EL (cell line): ENCODE measurements around the gene C17orf67.
A peak's percentile ranks its signal among the peaks of the same experiment; 100 is the strongest.

ENCODE experiments used
- DNase-seq: peaks from one replicate; pipeline ENCODE4 v3.0.0-alpha.2; 2016

C17orf67 gene

DNA sequence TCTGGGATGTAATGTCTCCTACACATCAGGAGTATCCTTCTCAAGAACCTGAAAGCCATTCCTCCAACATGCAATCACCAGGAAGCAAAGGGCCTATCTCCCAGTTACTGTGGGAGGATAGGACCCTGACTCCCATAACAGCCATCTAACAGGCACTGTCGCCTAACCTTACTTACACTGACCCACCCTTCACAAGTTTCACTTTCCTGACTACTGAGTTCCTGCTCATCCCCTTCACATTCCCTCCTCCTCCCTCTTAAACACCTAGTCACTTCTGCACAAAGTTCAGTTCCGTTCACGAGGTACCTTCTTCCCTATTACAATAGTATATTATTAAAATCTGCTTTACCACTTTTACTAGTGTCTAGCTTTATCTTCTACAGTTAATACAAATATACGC lies 1.3 kb downstream of the C17orf67 start:
- peak; percentile 4 for DNase-seq

DNA sequence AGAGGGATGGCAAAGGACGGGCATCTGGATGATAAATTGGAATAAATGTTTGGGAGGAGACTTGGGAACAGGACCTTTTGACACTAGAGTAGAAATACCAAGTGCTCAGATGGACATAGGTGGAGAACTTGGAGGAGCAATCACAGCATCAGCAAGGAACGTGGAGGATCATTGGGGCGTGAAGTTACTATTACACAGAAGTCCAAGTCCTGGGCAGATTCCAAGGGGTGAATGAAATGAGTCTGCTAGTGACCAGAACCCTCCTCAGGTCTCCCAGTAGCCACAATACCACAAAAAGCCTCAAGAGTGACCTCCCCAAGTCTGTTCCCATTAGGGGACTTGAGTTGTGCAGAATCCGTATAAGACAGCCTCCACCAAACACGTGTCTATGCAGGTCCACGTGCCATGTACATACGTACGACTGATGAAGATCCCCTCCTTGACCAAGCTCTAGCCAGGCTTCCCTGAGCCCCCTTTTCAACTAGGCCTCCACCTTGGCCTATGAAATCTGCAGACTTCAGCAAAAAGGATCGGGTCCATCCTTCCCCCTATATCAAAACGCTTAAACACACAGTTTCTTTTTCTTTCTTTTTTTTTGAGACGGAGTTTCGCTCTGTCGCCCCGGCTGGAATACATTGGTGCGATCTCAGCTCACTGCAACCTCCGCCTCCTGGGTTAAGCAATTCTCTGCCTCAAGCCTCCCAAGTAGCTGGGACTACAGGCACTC lies 2.2 kb downstream of the C17orf67 start:
- DNase-seq: no peak

DNA sequence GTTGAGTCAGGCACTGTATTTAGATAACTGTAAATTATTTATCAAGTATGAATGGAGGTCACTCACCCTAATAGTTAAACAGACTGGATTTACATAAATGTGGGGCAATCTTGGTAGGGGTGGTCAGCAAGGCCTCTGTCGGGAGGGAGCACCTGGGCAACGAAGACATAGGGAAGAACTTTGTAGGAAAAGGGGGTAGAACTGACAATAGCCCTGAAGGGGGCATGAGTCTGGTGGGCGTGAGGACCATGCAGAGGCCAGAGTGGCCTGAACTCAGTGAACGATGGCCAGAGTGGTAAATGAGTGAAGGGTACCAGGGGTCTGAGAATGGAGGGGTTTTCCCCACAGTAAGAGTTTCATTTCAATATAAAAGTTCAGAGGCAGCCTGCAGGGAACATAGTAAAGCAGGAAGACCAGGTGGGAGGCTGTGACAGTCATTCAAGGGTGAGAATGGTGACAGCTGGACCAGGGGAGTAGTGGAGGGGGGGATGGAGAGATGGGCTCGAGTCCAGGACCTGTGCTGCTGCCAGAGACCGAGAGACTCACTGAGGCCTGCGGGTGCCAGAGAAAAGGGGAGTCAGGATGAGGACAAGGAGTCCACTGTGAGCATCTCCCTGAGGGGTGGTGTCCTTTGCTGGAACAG lies 2.9 kb downstream of the C17orf67 start:
- no peak for DNase-seq

DNA sequence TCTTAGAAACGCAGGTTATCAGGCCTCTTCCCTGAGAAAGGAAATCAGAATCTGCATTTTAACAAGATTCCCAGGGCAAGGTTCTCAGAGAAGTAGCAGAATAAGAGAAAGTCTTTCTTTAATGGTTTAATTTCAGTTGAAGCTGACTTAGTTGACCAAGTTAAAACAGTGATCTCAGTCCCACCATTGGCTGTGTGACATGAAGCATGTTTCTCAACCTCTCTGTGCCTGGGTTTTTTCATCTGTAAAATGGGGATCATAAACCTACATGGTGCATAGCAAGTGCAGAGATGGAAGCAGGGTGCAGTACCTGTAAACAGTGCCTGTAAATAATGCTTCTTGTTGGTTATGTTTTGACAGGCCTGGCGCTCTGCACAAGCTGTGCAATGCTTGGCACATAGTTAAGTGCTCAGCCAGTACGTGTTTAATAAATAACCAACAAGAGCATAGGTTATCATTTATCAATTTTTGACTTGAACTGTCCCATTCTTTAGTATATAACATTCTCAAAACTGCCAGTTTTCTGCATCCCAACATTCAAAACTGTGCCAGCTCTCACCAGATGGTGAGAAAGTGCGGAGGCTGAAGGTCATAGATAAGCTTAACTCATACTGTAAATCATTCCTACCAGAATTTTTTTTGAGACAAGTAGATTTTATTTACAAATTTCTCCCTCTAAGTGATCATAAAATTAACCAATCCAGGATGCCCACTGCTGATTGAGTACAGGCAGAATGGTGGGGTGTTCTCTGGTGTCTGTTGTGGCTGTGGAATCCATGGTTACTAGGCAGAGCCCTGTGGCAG lies 6.9 kb downstream of the C17orf67 start:
- no peak for DNase-seq

DNA sequence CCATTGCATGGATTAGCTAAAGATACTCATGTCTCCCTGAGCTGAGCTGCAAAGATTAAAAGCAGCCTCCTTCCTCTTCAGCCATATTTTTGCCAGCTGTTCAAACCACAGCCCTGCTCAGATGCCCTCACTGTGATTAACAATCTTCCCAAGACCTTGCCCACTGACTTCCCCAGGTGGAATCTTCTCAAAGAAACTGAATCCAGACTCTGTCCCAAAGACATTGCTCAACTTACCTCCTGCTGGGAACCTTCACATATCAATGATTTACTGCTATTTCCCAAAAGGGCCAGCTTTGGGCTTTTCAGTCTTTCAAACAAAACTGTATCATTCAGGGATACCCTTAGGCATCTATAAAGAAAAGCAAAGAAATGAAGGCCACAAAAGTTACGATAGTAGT lies 9.2 kb downstream of the C17orf67 start:
- DNase-seq: peak; percentile 9

DNA sequence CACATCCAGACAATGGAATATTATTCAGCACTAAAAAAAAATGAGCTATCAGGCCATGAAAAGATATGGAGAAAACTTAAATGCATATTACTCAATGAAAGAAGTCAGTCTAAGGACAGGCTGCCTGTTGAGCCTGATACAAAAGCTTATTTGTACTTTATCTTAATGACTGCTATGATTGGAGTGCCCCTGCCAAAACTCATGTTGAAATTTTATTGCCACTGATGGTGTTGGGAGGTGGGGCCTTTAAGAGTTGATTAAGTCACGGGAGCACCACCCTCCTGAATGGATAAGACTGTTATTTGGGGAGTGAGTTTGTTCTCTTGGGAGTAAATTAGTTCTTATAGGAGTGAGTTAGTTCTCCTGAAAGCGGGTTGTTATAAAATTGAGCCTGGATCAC lies 9.9 kb downstream of the C17orf67 start:
- no peak for DNase-seq

DNA sequence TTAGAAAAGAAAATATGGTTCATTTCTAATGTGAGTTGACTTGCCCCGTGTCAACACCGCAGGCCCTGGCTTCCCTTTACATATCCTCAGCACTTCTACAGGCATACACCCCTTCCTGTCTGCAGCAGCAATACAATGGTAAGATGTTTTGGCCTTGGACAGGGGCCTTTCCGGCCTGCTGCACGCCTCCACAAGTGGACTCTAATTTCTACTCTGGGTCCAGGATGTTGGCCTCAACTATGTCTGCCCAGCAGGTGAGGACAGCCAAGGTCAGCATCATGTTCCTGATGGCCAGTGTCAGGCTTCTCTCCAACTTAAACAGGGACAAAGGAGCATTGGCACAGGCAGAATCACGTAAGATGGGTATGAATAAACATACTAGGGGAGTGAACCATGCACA lies 11.0 kb downstream of the C17orf67 start:
- DNase-seq: no peak

DNA sequence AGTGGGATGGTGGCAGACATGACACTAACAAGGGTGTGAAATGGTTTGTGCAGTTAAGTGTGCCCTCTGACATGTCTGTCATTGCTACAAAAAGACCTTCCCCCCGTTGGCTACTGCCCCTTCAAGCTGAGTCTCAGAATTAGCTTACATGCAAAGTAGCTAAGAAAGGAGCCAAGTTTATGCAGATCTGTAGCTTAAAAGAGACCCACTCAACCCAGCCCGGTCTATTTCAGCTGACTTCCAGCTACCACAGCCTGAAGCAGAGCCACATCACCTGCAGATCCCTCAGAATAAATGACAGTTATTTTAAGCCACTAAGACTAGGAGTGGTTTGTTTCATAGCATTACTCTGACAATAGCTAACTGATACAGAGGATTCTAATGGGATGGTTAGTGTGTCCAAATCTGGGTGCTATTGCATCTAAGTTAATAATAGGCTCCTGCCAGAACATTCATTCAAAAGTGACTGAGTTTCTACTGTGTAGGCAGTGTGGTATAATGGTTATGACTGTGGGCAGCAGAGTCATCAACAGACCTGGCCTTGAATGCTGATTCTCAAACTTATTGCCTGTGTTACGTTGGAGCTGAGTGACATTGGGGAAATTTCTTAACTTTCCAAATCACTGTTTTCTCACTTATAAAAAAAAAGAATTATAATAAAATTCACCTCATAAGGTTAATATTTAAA lies 11.7 kb downstream of the C17orf67 start:
- no peak for DNase-seq

DNA sequence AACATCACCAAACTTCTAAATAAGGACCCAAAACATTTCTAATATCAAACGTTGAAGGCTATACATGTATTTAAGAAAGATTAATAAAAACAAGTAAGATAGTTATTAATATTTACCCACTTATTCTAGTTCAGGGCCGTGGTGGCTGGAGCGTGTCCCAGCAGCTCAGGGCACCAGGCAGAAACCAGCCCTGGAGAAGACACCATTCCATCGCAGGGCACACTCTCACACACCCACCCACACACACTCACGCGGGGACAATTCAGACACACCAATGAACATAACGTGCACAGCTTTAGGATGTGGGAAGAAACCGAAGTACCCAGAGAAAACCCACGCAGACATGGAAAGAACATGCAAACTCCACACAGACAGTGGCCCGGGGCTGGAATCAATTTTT lies 13.5 kb downstream of the C17orf67 start:
- DNase-seq: no peak

DNA sequence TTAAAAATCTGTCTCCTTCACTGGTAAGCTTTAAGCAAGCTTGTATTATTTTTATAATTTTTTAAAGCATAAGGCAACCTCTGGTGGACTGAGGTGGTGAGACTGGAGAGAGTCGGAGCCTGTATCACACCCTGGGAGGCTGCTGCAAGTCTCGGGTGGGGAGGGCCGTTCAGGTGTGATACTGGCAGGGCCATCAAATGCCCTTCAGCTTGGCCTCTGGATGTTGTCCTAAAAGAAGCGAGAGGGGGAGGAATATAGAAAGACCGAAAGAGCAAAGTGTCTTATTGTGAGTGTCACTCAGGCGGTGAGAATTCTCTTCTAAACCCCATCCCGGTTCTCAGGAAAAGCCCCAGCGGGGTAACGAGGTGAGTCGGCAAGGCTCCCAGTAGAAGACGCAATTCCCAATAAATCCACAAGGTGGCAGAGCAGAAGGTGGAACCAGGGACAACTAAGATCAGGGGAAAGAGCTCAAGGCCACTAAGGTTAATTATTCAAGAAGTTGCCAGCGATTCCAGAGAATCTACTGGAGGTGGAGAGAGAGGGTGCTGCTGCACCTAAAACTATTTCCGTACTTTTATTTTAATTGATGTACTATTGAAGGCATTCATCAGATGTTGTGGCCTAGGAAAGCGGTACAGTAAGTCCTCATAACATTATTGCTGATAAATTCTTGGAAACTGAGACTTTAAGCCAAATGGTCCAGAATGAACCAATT lies 14.1 kb downstream of the C17orf67 start:
- peak; percentile 71 for DNase-seq

DNA sequence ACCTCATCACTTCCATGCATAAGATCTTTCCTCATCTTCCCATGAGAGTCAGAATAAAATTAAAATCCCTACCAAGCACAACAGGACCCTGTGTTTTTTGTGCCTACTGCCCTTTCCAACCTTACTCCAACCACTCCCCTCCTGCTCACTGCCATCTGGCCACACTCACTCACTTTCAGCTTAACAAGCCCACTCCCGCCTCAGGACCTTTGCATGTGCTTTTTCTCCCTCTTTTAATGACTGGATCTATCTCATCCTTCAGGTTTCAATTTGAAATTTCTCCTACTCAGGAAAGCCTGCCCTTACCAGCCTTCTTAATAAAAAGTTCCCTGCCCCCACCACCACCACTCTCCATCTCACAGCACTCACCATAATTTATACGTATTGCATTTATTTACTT lies 14.7 kb downstream of the C17orf67 start:
- DNase-seq: no peak

DNA sequence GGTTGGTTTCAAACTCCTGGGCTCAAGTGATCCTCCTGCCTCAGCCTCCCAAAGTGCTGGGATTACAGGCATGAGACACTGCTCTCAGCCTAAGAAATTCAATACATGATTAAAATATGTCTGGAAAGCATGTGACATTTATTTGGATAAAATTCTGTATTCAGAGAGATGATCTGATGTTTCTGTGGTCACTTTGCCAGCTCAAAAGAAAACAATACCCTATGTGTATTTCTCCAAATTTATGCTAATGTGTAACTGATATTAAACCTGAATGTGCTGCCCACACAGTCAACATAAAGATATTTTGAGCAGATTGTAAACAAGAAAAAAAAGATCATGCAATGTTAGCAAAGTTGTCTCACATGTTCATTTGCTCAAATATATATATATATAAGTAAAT lies 16.7 kb downstream of the C17orf67 start:
- DNase-seq: no peak

DNA sequence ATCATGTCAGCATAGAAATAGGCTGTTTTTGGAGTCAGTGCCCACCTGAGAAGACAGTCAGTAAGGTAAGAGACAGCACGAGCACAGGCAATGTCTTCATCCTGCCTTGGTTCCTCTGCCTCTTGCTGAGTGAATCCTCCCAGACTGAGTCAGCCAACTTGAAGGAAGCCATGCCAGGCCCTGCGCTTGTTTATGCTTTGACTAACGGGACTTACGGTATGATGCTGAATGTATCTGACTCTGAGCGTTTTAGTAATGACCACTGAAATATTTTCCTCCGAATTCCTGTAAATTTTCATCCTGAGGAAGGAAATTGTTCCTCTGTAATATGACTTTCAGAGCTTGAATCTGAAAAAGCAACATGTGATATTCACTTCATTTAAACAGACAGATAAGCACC lies 18.0 kb downstream of the C17orf67 start:
- peak; percentile 80 for DNase-seq

DNA sequence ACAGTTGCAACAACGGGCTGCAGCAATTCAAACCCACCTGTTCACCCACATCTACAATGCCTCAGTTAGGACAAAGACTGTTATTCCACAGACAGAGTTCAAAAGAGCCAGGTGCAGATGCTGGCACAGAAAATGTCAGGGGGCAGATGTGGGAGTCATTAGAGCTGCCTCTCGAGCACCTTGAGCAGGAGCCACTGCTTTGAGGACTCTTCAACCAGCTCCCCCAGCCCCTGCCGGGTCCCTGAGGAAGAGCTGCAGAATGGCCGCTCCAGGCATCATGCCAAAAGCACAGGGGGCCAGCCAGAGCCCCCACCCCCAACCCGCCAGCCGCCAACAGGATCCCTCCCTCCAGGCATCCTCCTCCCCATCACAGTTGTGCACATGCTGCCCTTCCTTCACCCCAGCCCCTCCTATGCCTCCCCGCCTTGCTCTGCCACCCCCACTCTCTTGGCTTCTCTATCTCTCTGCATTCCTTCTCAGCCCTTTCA lies 20.8 kb downstream of the C17orf67 start:
- DNase-seq: no peak

DNA sequence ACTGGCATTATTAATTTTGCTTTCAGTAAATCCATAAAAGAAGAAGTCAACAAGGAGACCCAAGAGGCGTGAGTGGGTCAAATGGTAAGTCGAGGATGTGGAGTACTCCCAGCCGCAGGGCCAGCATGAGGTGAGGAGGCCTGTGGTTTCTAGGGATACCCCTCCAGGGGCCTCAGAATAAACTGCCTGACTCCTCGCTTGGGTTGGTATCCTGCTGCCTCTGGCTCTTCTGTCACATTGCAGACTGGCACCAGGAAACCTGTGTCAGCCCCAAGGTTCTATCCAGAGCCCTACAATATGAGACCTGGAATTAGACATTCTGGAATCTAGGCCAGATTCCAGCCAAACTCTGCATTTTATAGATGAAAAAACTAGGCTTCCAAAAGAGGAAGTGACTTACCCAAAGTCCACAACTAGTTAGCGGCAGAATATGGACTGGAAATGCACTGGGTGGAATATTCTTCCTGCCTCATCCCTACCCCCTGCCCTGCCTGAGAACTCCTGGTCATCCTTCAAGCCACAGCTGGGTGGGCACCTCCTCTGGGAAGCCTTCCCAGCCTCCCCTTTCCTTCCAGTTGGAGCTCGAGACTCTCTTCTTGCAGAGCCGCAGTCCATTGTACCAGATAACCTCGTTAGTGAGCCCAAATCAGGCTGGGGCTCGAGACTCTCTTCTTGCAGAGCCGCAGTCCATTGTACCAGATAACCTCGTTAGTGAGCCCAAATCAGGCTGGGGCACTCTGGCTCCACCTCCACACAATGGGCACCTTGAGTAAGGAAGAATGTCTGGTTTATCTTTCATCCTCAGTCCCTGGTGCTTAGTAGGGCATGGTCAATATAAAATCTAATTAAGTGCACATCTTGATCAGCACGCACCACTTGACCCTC lies 22.6 kb downstream of the C17orf67 start:
- no peak for DNase-seq

DNA sequence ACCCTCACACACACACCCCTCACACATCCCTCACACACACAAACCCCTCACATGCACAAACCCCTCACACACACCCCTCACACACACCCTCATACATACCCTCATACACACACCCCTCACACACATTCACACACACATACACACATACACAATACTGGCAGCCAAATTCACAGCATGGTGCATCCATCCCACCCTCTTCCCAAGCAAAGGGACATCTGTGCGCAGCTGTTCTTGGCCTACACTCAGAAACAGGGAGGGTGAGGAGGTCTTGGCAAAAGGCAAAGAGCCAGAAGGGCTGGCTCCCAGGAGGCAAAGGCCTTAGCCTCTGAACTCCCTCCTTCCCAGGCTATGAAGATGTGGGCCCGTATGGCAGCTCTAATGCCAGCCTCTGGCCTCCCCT lies 23.4 kb downstream of the C17orf67 start:
- DNase-seq: no peak

DNA sequence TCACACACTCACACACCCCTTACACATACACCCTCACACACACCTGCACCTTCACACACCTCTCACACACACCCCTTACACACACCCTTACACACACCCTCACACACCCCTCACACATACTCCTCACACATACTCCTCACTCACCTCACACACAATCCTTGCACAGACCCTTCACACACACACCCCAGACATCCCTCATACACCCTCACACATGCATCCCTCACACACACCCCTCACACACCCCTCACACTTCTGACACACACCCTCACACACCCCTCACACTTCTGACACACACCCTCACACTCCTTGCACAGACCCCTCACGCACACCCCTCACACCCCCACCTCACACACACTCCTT lies 23.9 kb downstream of the C17orf67 start:
- no peak for DNase-seq

DNA sequence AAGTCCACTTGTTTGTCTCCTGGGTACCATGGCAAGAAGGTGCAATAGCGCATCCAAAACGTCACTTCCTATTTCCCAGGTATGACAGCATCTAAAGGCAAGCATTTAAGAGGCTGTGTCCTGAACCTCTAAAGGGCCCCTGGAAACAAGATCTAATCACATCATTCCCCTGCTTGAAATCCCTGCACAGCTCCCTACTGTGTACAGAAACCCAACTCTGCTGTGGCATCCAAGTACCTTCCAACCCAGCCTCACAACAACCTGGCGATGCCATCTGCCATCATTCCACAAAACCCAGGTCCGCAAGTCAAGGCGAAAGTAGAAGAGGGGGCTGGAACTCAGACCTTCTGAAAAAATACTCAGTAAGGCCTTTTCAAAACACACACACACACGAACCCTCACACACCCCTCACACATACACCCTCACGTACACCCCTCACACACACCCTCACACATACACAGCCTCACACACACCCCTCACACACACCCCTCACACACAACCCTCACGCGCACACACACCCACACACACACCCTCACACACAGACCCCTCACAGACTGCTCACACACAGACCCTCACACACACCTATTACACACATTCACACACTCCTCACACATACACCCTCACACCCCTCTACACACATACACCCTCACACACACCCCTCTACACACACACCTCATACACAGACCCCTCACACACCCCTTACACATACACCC lies 24.5 kb downstream of the C17orf67 start:
- DNase-seq: no peak

DNA sequence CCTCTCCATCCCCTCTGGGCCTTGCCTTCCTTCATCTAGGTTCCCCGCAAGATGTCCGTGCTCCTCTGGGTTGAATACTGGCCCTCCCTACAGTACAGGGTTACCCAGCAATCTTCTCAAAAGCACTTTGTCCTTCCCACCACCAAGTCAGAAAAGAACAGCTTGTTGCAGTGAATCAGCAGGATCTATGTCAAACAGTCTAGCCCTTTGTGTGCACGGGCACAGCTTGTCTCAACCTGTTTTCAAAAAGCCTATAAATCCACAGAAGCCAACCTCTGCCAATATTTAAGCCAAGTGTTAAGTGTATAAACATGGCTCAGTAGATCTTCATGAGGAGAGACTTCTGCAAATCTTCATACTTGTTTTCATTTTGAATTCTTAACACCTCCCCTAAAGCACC lies 25.2 kb downstream of the C17orf67 start:
- no peak for DNase-seq

DNA sequence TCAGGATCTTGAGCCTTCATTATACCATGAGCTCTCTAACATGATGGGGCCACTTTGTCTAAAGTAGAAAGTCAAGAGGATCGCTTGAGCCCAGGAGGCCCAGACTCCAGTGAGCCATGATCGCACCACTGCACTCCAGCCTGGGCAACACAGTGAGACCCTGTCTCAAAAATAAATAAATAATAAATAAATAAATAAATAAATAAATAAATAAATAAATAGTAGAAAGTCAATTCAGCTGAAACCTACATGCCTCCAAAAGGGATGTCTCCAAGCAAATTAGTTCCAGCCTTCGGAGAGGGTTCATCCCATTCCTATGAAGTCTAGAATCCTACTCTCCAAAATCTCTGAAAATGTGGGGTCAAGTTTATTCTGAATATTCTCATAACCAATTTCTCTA lies 26.0 kb downstream of the C17orf67 start:
- DNase-seq: no peak

DNA sequence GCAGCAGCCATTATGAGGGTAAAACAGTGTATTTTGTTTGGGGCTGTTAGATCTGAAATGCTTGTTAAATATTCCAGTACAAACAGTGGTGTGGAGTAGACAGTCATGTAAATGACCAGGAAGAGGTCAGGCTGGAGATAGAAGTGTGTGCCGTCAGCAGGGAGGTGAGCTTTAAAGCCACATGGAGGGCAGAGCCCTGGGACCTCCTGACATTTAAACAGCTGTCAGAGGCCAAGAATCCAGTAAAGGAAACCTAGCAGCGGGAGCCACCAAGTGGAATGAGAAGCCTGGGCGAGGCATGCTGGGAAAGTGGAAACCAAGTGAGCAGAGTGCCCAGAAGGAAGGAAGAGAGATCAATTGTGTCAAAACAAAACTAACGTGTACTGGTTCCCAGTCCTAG lies 26.8 kb downstream of the C17orf67 start:
- no peak for DNase-seq
